PC-9 (cell line): ENCODE results near the gene NFIA. TPM values are rescaled to one million over a fixed set of nuclear protein-coding genes. Genes with fewer than 3 reads are reported as not detected.

Experiments used
- BruUV-seq: library from RNA; stranded (reverse); fragments of 400-500 nt; replicated peaks from 2 replicates; lab custom pipeline; 2021; lab: Mats Ljungman, UMichigan
- CTCF ChIA-PET: fragments of 300-600 bp; sonication (Branson Sonifier 250); formaldehyde crosslinking; loops from one replicate; lab custom pipeline; 2022; ENCODE audit warnings: antibody characterized with exemption; lab: Charles Lee
- POLR2A ChIA-PET: fragments of 300-600 bp; sonication (Branson Sonifier 250); formaldehyde crosslinking; loops from one replicate; lab custom pipeline; 2022; ENCODE audit warnings: antibody characterized with exemption; ENCODE audit not compliant: unreplicated experiment; lab: Charles Lee
- DNase-seq, 2 experiments: peaks; one replicate each; pipeline versions ENCODE4 v3.0.0 to v3.0.0-alpha.2; 2015 to 2022; ENCODE audit warnings: mixed read lengths in 1 of 2
- H2AFZ ChIP-seq: fragments of 200-600 bp; sonication (generic); 2 replicates; pipeline ENCODE4 v1.8.1; 2017; ENCODE audit warnings: antibody characterized with exemption
- H3F3A ChIP-seq: fragments of 200-600 bp; sonication (generic); 2 replicates; pipeline ENCODE4 v1.8.1; 2017; ENCODE audit warnings: antibody characterized with exemption, mild to moderate bottlenecking, low read depth; ENCODE audit not compliant: insufficient read depth
- H3K27ac ChIP-seq: fragments of 200-600 bp; sonication (generic); 2 replicates; pipeline ENCODE4 v1.6.1; 2016; ENCODE audit warnings: mixed run types
- H3K27me3 ChIP-seq: fragments of 200-600 bp; sonication (generic); 2 replicates; pipeline ENCODE4 v1.6.1; 2016; ENCODE audit warnings: low read depth, mixed run types; ENCODE audit not compliant: insufficient read depth
- H3K36me3 ChIP-seq: fragments of 200-600 bp; sonication (generic); 2 replicates; pipeline ENCODE4 v1.6.1; 2016; ENCODE audit warnings: low read depth, mixed run types
- H3K4me1 ChIP-seq: fragments of 200-600 bp; sonication (generic); replicated peaks from 2 replicates; pipeline ENCODE4 v1.6.1; 2016; ENCODE audit warnings: mixed run types; ENCODE audit not compliant: insufficient read depth
- H3K4me2 ChIP-seq: fragments of 200-600 bp; sonication (generic); 2 replicates; pipeline ENCODE4 v1.6.1; 2017; ENCODE audit warnings: mixed run types
- H3K4me3 ChIP-seq: fragments of 200-600 bp; sonication (generic); 2 replicates; pipeline ENCODE4 v1.6.1; 2016; ENCODE audit warnings: mixed run types
- H3K79me2 ChIP-seq: fragments of 200-600 bp; sonication (generic); 2 replicates; pipeline ENCODE4 v1.6.1; 2017; ENCODE audit warnings: low read depth, mixed run types
- H3K9me2 ChIP-seq: fragments of 200-600 bp; sonication (generic); 2 replicates; pipeline ENCODE4 v1.8.1; 2017; ENCODE audit warnings: mild to moderate bottlenecking; ENCODE audit not compliant: insufficient read depth
- H3K9me3 ChIP-seq: fragments of 200-600 bp; sonication (generic); 2 replicates; pipeline ENCODE4 v1.8.1; 2016; ENCODE audit warnings: low read depth; ENCODE audit not compliant: insufficient read depth
- H4K20me1 ChIP-seq: fragments of 200-600 bp; sonication (generic); 2 replicates; pipeline ENCODE4 v1.8.1; 2017; ENCODE audit not compliant: insufficient read depth
- EZH2 ChIP-seq: fragments of 200-600 bp; sonication (generic); IDR thresholded peaks from 2 replicates; pipeline ENCODE4 v1.8.0; 2017; ENCODE audit warnings: antibody characterized with exemption, low read depth
- intact Hi-C: fragments of 100-400 bp; cut with micrococcal nuclease; formaldehyde crosslinking; loops from one replicate; pipeline ENCODE4 v1.10.0; 2022; ENCODE audit not compliant: unreplicated experiment
- total RNA-seq: library from RNA; stranded (reverse); gene quantifications from 2 replicates; pipeline ENCODE4 v1.2.3, GENCODE V29; 2021
- TF ChIP-seq, protein P1 (sequence below): fragments of 200-600 bp; sonication (generic); conservative IDR thresholded peaks from 2 replicates; pipeline ENCODE4 v1.6.1; 2017; ENCODE audit warnings: mixed run types, antibody characterized with exemption, mild to moderate bottlenecking, moderate library complexity

The NFIA gene
- total RNA-seq, 1 experiment from 2014 or later, result 26.7 TPM

DNA sequence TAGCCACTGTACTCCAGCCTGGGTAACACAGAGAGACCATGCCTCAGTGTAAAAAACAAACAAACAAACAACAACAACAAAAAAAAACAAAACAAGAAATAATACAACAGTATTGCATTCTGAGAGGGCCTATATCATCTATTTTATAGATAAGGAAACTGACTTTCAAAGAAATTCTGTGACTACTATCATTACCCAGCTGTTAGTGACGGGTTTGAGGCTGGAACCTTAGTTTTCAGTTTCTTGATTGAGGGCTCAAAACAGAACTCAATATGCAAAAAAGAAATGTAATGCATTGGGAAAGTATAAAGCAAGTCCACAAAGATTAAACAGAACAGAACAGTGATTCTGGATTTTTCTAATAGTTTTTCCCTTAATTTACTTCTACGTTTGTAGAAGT lies 149.4 kb downstream of the NFIA start:
- no TSS peak for BruUV-seq
- CTCF ChIA-PET, result no interaction called here

DNA sequence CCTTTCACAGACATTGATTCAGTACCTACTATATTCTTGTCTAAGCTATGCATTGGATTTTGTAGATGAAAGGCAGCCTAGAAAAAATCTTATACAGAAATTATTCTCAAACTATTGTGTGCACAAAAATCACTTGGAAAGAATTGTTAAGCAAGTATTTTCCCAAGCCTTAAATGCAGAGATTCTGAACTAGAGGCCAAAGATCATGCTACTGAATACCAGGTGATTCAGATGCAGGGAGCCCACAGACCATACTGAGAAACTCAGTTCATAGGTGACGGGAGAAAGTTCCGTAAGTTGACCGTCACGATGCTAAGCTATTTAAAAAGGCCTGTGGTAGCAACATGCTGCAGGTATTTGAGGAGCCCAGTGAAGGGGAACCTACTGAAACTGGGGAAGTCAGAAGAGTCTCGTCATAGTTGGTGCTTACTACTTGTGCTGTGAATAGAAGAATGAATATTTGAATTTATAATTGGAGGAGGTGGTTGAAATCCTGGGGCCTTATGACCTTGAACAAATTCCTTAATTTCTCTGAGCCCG lies 150.8 kb downstream of the NFIA start:
- DNase-seq, result no peak
- Histone ChIP-seq H4K20me1 (no peaks in the 10 kb centered on the region), H3K4me3 (no peak overlapping the region), H3K9me2 (no peaks in the 10 kb centered on the region), H3K4me1 (0 out of 2 replicates have a peak, but pooled peaks cover 10% of the 10 kb centered on the region), H3K4me2 (no peak overlapping the region), H3K9me3 (no peaks in the 10 kb centered on the region), H3K27ac (no peak overlapping the region), H3K27me3 (no peaks in the 10 kb centered on the region), H3F3A (no peaks in the 10 kb centered on the region), H2AFZ (no peak overlapping the region), H3K79me2 (no peaks in the 10 kb centered on the region), H3K36me3 (no peaks in the 10 kb centered on the region)
- BruUV-seq, result no TSS peak
- POLR2A ChIA-PET, result no interaction called here
- intact Hi-C loops, result no loop called here
- CTCF ChIA-PET, result no interaction called here
- TF ChIP-seq, protein P1, sequence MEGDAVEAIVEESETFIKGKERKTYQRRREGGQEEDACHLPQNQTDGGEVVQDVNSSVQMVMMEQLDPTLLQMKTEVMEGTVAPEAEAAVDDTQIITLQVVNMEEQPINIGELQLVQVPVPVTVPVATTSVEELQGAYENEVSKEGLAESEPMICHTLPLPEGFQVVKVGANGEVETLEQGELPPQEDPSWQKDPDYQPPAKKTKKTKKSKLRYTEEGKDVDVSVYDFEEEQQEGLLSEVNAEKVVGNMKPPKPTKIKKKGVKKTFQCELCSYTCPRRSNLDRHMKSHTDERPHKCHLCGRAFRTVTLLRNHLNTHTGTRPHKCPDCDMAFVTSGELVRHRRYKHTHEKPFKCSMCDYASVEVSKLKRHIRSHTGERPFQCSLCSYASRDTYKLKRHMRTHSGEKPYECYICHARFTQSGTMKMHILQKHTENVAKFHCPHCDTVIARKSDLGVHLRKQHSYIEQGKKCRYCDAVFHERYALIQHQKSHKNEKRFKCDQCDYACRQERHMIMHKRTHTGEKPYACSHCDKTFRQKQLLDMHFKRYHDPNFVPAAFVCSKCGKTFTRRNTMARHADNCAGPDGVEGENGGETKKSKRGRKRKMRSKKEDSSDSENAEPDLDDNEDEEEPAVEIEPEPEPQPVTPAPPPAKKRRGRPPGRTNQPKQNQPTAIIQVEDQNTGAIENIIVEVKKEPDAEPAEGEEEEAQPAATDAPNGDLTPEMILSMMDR, result no peak
- TF ChIP-seq EZH2, result no peak

More for the DNA sequence above, 149.4 kb downstream of the NFIA start:
- POLR2A ChIA-PET, result interaction anchor here (0.6 kb wide), 1 partner anchor 671 kb away, joined by 13 read pairs; no protein-coding TSS in a partner anchor
- H3K4me2 ChIP-seq, result no peak overlapping the region
- H3K4me1 ChIP-seq, result 0 out of 2 replicates have a peak, but pooled peaks cover 1% of the 10 kb centered on the region
- H3F3A ChIP-seq, result no peaks in the 10 kb centered on the region; the same call in 1 of the 2 replicates
- no peak overlapping the region for H3K27ac ChIP-seq
- H3K4me3 ChIP-seq, result no peak overlapping the region
- no peaks in the 10 kb centered on the region for H4K20me1 ChIP-seq
- H3K9me2 ChIP-seq, result no peaks in the 10 kb centered on the region
- no peaks in the 10 kb centered on the region for H3K79me2 ChIP-seq
- TF ChIP-seq, protein P1, result no peak
- TF ChIP-seq EZH2, result no peak
- H3K36me3 ChIP-seq, result no peaks in the 10 kb centered on the region
- no peaks in the 10 kb centered on the region for H3K9me3 ChIP-seq
- H3K27me3 ChIP-seq, result no peaks in the 10 kb centered on the region
- no peak for DNase-seq
- H2AFZ ChIP-seq, result no peak overlapping the region
- intact Hi-C loops, result no loop called here

DNA sequence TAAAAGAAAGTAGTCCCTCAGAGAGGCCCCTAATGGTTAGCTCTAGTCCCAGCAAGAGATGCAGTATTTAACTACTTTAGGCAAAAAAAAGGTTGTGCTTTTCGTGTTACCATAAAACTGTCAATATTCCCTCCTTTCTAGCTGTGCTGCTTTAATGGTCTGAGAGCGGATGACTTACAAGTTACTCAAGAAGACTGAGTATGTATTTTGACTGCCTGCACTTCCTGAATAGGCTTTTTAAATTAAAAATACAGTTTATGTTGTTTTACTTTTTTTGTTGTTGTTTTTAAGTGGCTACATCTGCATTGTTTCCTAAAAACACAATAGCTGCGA lies 152.2 kb downstream of the NFIA start:
- no peak for DNase-seq
- BruUV-seq, result no TSS peak
- Histone ChIP-seq H3K4me1 (0 out of 2 replicates have a peak, but pooled peaks cover 10% of the 10 kb centered on the region), H3K27ac (no peak overlapping the region), H4K20me1 (no peaks in the 10 kb centered on the region), H3K27me3 (no peaks in the 10 kb centered on the region), H3K4me3 (no peak overlapping the region), H2AFZ (no peak overlapping the region), H3K9me3 (no peaks in the 10 kb centered on the region), H3K79me2 (no peaks in the 10 kb centered on the region), H3K36me3 (no peaks in the 10 kb centered on the region), H3F3A (no peaks in the 10 kb centered on the region), H3K4me2 (no peak overlapping the region), H3K9me2 (no peaks in the 10 kb centered on the region)
- CTCF ChIA-PET, result no interaction called here
- TF ChIP-seq, protein P1, result no peak
- no peak for TF ChIP-seq EZH2
- intact Hi-C loops, result no loop called here
- POLR2A ChIA-PET, result no interaction called here
